GM19099 (cell line): ENCODE results near the gene CCL7.

Experiments used
- POLR2A ChIP-seq: IDR thresholded peaks from 3 replicates; pipeline ENCODE4 v1.6.1; 2011; ENCODE audit warnings: low read depth; ENCODE audit not compliant: insufficient read length; ENCODE audit errors: extremely low read depth

The CCL7 gene

DNA sequence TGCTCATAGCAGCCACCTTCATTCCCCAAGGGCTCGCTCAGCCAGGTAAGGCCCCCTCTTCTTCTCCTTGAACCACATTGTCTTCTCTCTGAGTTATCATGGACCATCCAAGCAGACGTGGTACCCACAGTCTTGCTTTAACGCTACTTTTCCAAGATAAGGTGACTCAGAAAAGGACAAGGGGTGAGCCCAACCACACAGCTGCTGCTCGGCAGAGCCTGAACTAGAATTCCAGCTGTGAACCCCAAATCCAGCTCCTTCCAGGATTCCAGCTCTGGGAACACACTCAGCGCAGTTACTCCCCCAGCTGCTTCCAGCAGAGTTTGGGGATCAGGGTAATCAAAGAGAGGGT, 14.7 kb upstream of the CCL7 start:
- TF ChIP-seq POLR2A: no peak

DNA sequence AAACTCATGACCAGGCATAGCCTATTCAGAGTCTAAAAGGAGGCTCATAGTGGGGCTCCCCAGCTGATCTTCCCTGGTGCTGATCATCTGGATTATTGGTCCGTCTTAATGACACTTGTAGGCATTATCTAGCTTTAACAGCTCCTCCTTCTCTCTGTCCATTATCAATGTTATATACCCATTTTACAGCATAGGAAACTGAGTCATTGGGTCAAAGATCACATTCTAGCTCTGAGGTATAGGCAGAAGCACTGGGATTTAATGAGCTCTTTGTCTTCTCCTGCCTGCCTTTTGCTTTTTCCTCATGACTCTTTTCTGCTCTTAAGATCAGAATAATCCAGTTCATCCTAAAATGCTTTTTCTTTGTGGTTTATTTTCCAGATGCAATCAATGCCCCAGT, 14.2 kb upstream of the CCL7 start:
- TF ChIP-seq POLR2A: no peak

DNA sequence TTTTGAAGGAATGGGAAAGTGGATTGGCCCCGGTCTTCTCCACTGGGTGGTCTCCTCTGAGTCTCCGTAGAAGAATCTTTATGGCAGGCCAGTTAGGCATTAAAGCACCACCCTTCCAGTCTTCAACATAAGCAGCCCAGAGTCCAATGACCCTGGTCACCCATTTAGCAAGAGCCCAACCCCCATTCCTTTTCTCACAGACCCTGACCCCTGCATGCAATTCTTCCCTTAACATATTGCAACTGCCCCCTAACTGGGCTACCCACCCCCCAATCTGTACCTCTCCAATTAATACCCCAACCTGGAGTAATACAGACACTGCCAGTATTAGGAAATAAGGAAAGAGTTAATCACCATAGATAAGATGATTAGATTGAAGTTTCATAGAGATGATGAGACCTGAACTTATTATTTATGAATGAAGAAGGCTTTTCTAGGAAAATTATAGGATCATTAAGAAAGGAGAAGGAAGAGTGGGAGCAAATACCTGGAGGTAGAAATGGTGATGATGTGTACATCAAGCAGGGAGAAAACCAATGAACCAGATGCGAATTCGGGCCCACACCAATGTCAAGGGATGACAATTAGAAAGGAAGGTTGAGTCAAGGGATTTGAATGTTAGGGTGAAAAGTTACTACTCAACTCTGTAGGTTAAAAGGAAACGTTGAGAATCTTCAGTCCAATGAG, 12.6 kb upstream of the CCL7 start:
- no peak for TF ChIP-seq POLR2A

DNA sequence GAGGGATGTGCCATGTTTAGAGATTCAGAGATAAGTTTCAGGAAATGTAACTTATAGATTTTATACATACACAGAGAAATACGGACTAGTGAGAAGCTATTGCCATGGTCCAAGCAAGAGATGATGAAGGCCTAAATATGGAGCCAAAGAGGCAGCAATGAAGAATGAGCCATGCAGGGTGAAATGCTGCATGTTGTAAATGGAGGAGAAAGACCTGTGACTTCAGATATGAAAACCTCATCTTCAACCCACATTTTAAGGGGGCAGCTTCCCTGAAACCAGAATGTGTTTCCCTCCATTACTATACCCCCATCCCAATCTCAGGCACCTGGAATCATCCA, 12.1 kb upstream of the CCL7 start:
- TF ChIP-seq POLR2A: no peak

DNA sequence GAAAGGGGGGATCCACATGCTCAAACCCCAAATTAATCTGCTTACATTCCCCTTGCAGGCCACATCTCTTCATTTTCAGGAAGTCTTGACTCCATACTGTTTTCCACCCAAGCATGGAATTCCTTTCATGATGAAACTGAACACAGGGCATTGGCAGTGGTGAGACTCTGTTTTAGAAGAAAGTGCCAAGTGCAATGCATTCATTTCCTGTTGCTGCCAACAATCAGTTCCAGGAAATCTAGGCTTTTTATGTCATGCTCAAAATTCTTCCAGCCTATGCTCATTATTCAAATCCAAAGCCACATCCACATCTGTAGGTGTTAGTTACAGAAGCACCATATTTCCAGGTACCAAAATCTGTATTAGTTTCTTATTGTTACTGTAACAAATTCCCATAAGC, 10.9 kb upstream of the CCL7 start:
- no peak for TF ChIP-seq POLR2A

DNA sequence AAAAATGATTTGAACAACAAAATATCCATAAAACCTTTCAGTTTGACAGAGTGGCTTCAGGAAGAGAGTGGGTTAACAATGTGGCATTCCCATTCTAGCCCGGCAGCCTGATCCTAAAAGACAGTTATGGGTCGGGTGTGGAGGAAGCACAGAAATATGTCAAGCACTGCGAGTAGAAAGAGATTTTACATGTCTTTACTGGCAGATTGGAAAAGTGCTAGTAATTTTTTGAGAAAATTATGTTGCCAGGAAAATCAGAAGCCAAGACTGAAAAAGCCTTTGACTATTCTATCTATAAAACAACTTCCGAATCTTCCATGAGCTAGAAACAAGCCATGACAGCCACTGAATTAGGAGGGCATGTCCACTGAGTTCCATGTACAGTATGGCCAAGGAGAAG, 9.2 kb upstream of the CCL7 start:
- no peak for TF ChIP-seq POLR2A

DNA sequence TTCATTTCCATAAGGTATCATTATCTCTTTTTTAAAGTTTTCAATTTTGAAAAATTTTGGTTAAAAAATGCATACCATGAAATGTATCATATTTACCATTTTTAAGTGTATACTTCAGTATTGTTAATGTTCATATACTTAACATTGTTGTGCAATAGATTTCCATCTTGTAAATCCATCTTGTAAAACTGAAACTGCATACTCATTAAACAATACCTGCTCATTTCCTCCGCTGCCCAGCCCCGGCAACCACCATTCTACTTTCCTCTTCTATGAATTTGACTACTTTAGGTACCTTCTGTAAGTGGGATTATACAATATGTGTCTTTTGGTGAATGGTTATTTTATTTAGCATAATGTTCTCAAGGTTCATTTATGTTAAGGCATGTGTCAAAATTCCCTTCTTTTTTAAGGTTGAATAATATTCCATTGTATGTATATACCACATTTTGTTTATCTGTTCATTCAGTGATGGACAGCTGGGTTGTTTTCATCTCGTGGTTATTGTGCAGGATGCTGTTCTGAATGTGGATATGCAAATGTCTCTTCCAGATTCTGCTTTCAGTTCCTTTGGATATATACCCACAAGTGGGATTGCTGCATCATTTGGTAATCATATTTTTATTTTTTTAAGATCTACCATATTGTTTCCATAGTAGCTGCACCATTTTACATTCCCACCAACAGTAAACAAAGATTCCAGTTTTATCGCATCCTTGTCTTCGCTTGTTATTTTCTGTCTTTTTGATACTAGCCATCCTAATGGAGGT, 8.3 kb upstream of the CCL7 start:
- TF ChIP-seq POLR2A: no peak

DNA sequence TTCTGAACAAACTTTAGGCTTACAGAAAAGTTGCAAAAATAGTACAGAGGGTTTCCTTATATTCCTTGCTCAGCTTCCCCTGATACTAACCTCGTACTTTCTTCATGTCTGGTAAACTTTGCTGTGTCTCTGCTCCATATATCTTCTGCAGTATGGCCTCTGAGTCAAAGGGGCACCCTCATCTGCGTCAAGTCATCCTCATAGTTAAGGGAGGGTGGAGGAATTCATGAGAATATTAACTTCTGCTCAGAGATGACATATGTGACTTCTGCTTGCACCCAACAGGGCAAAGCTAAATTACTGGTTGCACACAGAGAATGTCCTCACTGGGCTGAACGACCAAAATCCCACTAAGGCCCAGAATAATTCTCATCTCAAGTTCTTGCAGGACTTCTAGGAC, 4.3 kb upstream of the CCL7 start:
- TF ChIP-seq POLR2A: no peak

DNA sequence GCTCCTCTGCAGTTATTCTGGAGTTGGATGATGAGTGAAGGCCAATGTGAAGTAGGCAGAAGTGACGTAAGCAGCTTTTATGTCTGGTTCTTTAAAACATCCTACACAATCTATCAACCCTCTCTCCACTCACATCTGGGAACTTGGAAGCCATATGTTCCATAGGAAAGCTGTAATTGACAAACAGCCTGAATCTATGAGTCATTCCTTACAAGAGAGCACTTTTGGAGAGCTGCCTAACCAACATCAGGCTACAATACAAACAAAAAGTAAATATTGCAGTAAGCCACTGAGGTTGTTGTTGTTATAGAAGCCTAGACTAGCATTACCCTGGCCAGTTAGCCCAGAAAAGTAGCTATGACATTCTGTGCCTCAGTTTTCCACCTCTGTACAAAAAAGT, 5.9 kb downstream of the CCL7 start:
- TF ChIP-seq POLR2A: no peak

DNA sequence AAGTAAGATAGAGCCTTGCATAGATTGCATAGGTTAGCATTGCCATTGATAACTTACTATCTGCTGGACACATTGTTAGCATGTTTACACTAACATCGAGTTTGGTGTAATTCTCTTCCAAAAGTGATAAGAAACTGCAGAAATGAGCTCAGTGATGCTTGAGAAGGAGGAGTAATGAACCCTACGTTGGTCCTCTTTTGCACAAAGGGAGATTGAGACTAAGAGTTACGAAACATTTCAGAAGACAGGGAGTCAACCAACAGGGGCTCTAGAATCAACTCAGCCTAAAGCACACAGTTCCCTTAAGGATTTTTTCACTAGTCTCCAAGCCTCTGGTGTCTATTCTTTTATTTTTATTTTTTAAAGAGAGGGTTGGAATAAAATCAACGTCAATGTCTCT, 6.8 kb downstream of the CCL7 start:
- TF ChIP-seq POLR2A: no peak

DNA sequence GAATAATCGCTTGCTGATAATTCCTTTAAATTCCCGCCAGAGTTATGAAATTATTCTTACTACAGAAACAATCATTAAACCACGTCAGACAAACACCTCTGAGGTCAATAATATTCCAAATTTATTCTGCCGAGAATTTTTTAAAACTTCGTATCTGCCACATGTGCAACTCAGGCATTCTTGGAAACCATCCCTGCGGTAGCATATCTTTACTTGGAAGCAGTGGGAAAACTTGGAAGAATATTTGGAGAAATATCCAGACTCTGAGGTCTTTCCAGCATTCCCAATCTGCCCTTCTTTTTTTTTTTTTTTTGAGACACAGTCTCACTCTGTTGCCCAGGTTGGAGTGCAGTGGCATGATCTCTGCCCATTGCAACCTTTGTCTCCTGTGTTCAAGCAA, 13.6 kb downstream of the CCL7 start:
- TF ChIP-seq POLR2A: no peak

DNA sequence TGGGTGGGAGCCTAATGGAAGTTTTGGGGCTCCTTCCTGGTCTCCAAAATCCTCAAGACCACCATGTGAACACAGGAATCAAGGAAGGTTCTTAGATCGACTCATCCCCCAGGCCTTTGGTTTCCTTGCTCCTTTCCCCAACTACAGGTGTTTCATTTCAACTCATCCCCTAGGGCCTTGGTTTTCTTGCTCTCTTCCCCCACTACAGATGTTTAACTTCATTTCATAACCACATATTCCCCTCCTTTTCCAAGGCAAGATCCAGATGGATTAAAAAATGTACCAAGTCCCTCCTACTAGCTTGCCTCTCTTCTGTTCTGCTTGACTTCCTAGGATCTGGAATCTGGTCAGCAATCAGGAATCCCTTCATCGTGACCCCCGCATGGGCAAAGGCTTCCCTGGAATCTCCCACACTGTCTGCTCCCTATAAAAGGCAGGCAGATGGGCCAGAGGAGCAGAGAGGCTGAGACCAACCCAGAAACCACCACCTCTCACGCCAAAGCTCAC, 15.3 kb downstream of the CCL7 start, which contains the start of gene CCL11:
TSS of gene CCL11 (plus strand) at position 457 of the 507 bp plus-strand sequence. CDS start 67 bp downstream, outside the sequence.
- no peak for TF ChIP-seq POLR2A

DNA sequence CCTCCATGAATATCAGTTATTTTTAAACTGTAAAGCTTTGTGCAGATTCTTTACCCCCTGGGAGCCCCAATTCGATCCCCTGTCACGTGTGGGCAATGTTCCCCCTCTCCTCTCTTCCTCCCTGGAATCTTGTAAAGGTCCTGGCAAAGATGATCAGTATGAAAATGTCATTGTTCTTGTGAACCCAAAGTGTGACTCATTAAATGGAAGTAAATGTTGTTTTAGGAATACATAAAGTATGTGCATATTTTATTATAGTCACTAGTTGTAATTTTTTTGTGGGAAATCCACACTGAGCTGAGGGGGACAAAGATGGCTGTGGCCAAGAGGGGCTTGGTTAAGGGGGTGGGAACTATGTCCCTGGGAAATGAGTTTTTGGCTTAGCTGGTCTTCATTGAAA, 17.9 kb downstream of the CCL7 start:
- no peak for TF ChIP-seq POLR2A

DNA sequence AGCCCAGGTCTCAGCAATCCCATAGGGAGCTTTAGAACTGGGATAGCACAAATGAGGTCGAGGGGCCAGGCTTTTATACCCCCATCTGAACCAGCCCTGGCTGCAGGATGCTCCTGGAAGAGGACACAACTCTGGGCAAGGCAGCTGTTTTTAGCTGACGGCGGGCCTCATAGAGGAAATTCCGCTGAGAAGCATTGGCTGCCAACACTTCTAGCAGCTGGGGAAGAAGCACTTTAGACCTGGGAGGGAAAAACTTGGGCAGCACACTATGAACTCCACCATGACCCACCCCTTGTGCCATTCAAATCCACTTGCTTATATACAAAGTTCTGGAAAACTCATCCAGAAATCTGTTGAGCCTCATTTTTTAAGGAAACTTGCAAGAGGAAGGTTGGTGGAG, 20.6 kb downstream of the CCL7 start:
- TF ChIP-seq POLR2A: no peak

DNA sequence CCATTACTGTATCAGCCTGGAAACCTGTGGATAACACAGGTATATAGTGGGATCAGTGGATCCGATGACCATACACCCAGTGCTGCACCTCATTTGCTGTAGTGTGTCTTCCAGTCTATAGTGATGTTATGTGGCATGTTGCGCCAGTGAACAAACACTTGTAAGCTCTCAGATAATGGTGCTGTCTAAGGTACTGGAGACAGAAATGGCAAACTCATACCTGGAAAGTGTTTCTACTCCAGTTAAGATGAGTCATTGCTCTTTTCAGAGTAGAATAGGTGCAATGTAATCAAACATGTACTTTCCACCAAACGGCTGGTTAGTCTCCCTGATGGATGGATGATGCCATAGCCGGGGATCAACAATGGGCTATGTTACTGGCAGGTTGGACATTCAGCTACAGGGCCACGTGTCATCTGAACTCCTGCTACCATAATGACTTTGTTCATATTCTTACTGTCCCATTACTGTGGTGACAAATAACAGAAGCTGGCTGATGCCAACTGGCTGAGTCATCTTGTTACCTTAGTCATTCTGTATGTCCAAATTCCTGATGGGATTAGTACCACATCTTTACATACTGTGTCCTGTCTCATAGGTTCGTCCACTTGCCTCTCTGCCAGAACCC, 21.8 kb downstream of the CCL7 start:
- no peak for TF ChIP-seq POLR2A

DNA sequence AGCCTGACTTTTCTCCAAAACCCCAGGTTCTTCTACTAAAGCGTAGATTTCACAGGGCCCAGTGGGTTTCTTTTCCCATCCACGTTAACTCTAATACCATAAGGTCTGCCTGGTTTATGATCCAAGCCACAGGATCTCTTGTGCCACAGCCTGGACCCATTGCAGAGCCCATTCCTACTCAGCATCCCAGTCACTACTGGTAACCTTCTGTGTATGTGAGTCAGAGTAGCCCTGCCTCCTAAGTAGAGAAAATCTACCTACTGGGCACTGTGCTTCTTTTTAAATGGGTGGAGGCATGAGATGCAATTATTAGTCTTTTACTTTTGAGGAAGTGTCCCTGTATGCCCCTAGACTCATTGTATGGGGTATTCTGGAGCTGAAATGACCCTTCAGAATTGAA, 29.0 kb downstream of the CCL7 start:
- TF ChIP-seq POLR2A: no peak
